Natural killer cell (primary cell): ENCODE measurements around the gene LHFPL3. TPM values are rescaled to one million over a fixed set of nuclear protein-coding genes. Genes with fewer than 3 reads are reported as not detected.

Source experiments
- ATAC-seq, 3 donors: fragments of 150-1000 bp in 2 of 3; fragments of 200-7000 bp in 1 of 3; cut with Tn5 transposase; 1 replicate in 1 of 3; 2 replicates in 2 of 3; pipeline ENCODE4 v1.10.0; 2021; ENCODE audit warnings: mild to moderate bottlenecking in 2 of 3, moderate library complexity in 2 of 3
- DNase-seq, 2 donors: peaks; one replicate each; pipeline versions ENCODE4 v3.0.0 to v3.0.0-alpha.2; 2013 to 2021; ENCODE audit warnings: mixed read lengths in 1 of 2
- H3K27ac ChIP-seq: one replicate; pipeline ENCODE4 v1.5.1; 2013; ENCODE audit warnings: mild to moderate bottlenecking, low read length
- H3K27me3 ChIP-seq: one replicate; pipeline ENCODE4 v1.6.1; 2013; ENCODE audit warnings: low read length; ENCODE audit not compliant: control insufficient read depth, insufficient read depth
- H3K36me3 ChIP-seq: one replicate; pipeline ENCODE4 v1.6.1; 2013; ENCODE audit warnings: low read length; ENCODE audit not compliant: control insufficient read depth, insufficient read depth
- H3K4me1 ChIP-seq: one replicate; pipeline ENCODE4 v1.6.1; 2013; ENCODE audit warnings: low read length; ENCODE audit not compliant: control insufficient read depth, insufficient read depth
- H3K4me3 ChIP-seq: one replicate; pipeline ENCODE4 v1.5.1; 2013; ENCODE audit warnings: low read length
- H3K9me3 ChIP-seq: one replicate; pipeline ENCODE4 v1.6.1; 2013; ENCODE audit warnings: low read length; ENCODE audit not compliant: control insufficient read depth, insufficient read depth
- H3K27ac Mint-ChIP-seq, 2 donors: one replicate each; pipeline ENCODE4 v1.8.0; 2022; ENCODE audit warnings: mild to moderate bottlenecking in 2 of 2, mixed read lengths in 2 of 2, moderate library complexity in 1 of 2
- H3K27me3 Mint-ChIP-seq, 2 donors: one replicate each; pipeline ENCODE4 v1.8.0; 2022; ENCODE audit warnings: low read depth in 2 of 2, mixed read lengths in 2 of 2
- H3K36me3 Mint-ChIP-seq: one replicate; pipeline ENCODE4 v1.8.0; 2022; ENCODE audit warnings: mixed read lengths
- H3K4me1 Mint-ChIP-seq, 2 donors: one replicate each; pipeline ENCODE4 v1.8.0; 2022; ENCODE audit warnings: mixed read lengths in 2 of 2
- H3K4me3 Mint-ChIP-seq: one replicate; pipeline ENCODE4 v1.8.0; 2022; ENCODE audit warnings: mild to moderate bottlenecking, moderate library complexity, mixed read lengths
- H3K9me3 Mint-ChIP-seq, 2 donors: one replicate each; pipeline ENCODE4 v1.8.0; 2022; ENCODE audit warnings: mixed read lengths in 2 of 2
- CTCF ChIP-seq: fragments of 200-600 bp; IDR thresholded peaks from one replicate; pipeline ENCODE4 v1.8.0; 2022; ENCODE audit warnings: antibody characterized with exemption
- WGBS: methylation state at CpG from one replicate; pipeline ENCODE4 v1.1.7; 2013; ENCODE audit warnings: missing lambda C conversion rate; ENCODE audit not compliant: insufficient coverage; 5-methylcytosine and 5-hydroxymethylcytosine counted together
- intact Hi-C: fragments of 100-400 bp; cut with micrococcal nuclease; formaldehyde crosslinking; loops from one replicate; pipeline ENCODE4 v1.14.2; 2022
- total RNA-seq, 4 donors: library from RNA; stranded (reverse); fragments of 120-200 nt in 1 of 4; gene quantifications; one replicate each; pipeline versions ENCODE4 v1.2.3 to v1.2.4, GENCODE V29; 2013 to 2022

Gene LHFPL3
- total RNA-seq, 3 donors from 2014 or later (not counting 1 experiment from before 2014, with no cell fraction given), result not detected

- ATAC-seq, result no peak
- H3K27ac ChIP-seq, result no peak overlapping the region
Observed at GRCh38 chr7:104656467-104656866, 328.1 kb downstream of the LHFPL3 start.

GRCh38 chr7:104657134-104657533 is 328.7 kb downstream of the LHFPL3 start:
- H3K27me3 Mint-ChIP-seq, result no peaks in the 10 kb centered on the region
- WGBS, result 92% methylated on average over 1 of the region's 1 CpG
- intact Hi-C loops, result no loop called here

More at GRCh38 chr7:104656467-104656866, 328.1 kb downstream of the LHFPL3 start:
- Histone ChIP-seq H3K27me3 (peaks cover 2% of the 10 kb centered on the region), H3K36me3 (no peaks in the 10 kb centered on the region), H3K9me3 (no peaks in the 10 kb centered on the region), H3K4me1 (no peaks in the 10 kb centered on the region), H3K4me3 (no peak overlapping the region)
- intact Hi-C loops, result no loop called here
- H3K4me3 Mint-ChIP-seq, result no peak overlapping the region
- peaks cover 0 to 5% of the 10 kb centered on the region in 2 donors for H3K27me3 Mint-ChIP-seq
- no peak for TF ChIP-seq CTCF
- no peak for DNase-seq
- H3K27ac Mint-ChIP-seq, result no peak overlapping the region
- WGBS, result 79% methylated on average over 1 of the region's 1 CpG
- H3K9me3 Mint-ChIP-seq, result no peaks in the 10 kb centered on the region
- no peaks in the 10 kb centered on the region for H3K4me1 Mint-ChIP-seq
- no peaks in the 10 kb centered on the region for H3K36me3 Mint-ChIP-seq

GRCh38 chr7:104661575-104661974 is 333.2 kb downstream of the LHFPL3 start:
- H3K4me1 Mint-ChIP-seq, result no peaks in the 10 kb centered on the region
- H3K27ac ChIP-seq, result no peak overlapping the region
- H3K36me3 ChIP-seq, result no peaks in the 10 kb centered on the region
- TF ChIP-seq CTCF, result no peak
- no peaks in the 10 kb centered on the region for H3K9me3 ChIP-seq
- intact Hi-C loops, result no loop called here
- ATAC-seq, result no peak
- no peak for DNase-seq
- 67% methylated on average over 5 of the region's 5 CpGs for WGBS
- no peak overlapping the region for H3K4me3 ChIP-seq
- H3K4me3 Mint-ChIP-seq, result no peak overlapping the region
- no peaks in the 10 kb centered on the region for H3K27me3 ChIP-seq
- H3K4me1 ChIP-seq, result no peaks in the 10 kb centered on the region
- no peak overlapping the region for H3K27ac Mint-ChIP-seq
- no peaks in the 10 kb centered on the region for H3K36me3 Mint-ChIP-seq
- no peaks in the 10 kb centered on the region for H3K27me3 Mint-ChIP-seq
- H3K9me3 Mint-ChIP-seq, result no peaks in the 10 kb centered on the region

More at GRCh38 chr7:104657134-104657533, 328.7 kb downstream of the LHFPL3 start:
- Mint-ChIP-seq H3K4me1 (no peaks in the 10 kb centered on the region), H3K4me3 (no peak overlapping the region), H3K27ac (no peak overlapping the region), H3K9me3 (no peaks in the 10 kb centered on the region), H3K36me3 (no peaks in the 10 kb centered on the region)
- no peaks in the 10 kb centered on the region for H3K36me3 ChIP-seq
- ATAC-seq, result no peak
- TF ChIP-seq CTCF, result no peak
- H3K4me3 ChIP-seq, result no peak overlapping the region
- H3K27ac ChIP-seq, result no peak overlapping the region
- H3K9me3 ChIP-seq, result no peaks in the 10 kb centered on the region
- no peaks in the 10 kb centered on the region for H3K4me1 ChIP-seq
- peaks cover 2% of the 10 kb centered on the region for H3K27me3 ChIP-seq
- no peak for DNase-seq

- intact Hi-C loops, result no loop called here
- no peak overlapping the region for H3K27ac Mint-ChIP-seq
- Histone ChIP-seq H3K9me3 (no peaks in the 10 kb centered on the region), H3K27ac (no peak overlapping the region), H3K36me3 (no peaks in the 10 kb centered on the region), H3K4me1 (no peaks in the 10 kb centered on the region), H3K27me3 (no peaks in the 10 kb centered on the region), H3K4me3 (no peak overlapping the region)
- H3K9me3 Mint-ChIP-seq, result no peaks in the 10 kb centered on the region
- DNase-seq, result no peak
- no peak for TF ChIP-seq CTCF
- no peak overlapping the region for H3K4me3 Mint-ChIP-seq
- no CpG with 5 or more reads among the region's 1 CpG for WGBS
- ATAC-seq, result no peak
- H3K36me3 Mint-ChIP-seq, result no peaks in the 10 kb centered on the region
- peaks cover 0 to 2% of the 10 kb centered on the region in 2 donors for H3K27me3 Mint-ChIP-seq
- no peaks in the 10 kb centered on the region for H3K4me1 Mint-ChIP-seq
Observed at GRCh38 chr7:104664648-104665047, 336.2 kb downstream of the LHFPL3 start.
